Suprapubic skin (tissue), 4 donors: ENCODE data around the gene IBA57. TPM values are rescaled to one million over a fixed set of nuclear protein-coding genes. Genes with fewer than 3 reads are reported as not detected.

Experiments
- DNase-seq, 2 donors: peaks; one replicate each; pipeline ENCODE4 v3.0.0-alpha.2; 2019; ENCODE audit warnings: low spot score in 2 of 2
- H3K27ac ChIP-seq: fragments of 200-600 bp; sonication (generic); one replicate; pipeline ENCODE4 v1.5.1; 2019
- H3K27me3 ChIP-seq: fragments of 200-600 bp; sonication (generic); one replicate; pipeline ENCODE4 v1.5.1; 2019
- H3K36me3 ChIP-seq: fragments of 200-600 bp; sonication (generic); one replicate; pipeline ENCODE4 v1.5.1; 2019
- H3K4me1 ChIP-seq: fragments of 200-600 bp; sonication (generic); one replicate; pipeline ENCODE4 v1.5.1; 2019
- H3K4me3 ChIP-seq: fragments of 200-600 bp; sonication (generic); one replicate; pipeline ENCODE4 v1.5.1; 2019; ENCODE audit warnings: mild to moderate bottlenecking
- H3K9me3 ChIP-seq: fragments of 200-600 bp; sonication (generic); one replicate; pipeline ENCODE4 v1.5.1; 2019
- CTCF ChIP-seq, 2 donors: fragments of 200-600 bp in 1 of 2; fragments of 450-650 bp in 1 of 2; sonication (generic) in 1 of 2; IDR thresholded peaks; one replicate each; pipeline ENCODE4 v1.5.1; 2016 to 2019; ENCODE audit warnings: antibody characterized with exemption in 2 of 2, mild to moderate bottlenecking in 1 of 2, moderate library complexity in 1 of 2
- EP300 ChIP-seq: sonication (generic); formaldehyde crosslinking; IDR thresholded peaks from one replicate; pipeline ENCODE4 v1.6.1; 2017; ENCODE audit warnings: antibody characterized with exemption
- POLR2A ChIP-seq, 2 donors: fragments of 450-650 bp; IDR thresholded peaks; one replicate each; pipeline ENCODE4 v1.6.1; 2017; ENCODE audit warnings: antibody characterized with exemption in 2 of 2, mild to moderate bottlenecking in 2 of 2, moderate library complexity in 2 of 2
- POLR2AphosphoS5 ChIP-seq, 3 donors: sonication (generic); formaldehyde crosslinking; IDR thresholded peaks; one replicate each; pipeline ENCODE4 v1.6.1; 2017; ENCODE audit warnings: antibody characterized with exemption in 3 of 3
- WGBS: methylation state at CpG from one replicate; pipeline ENCODE4 v1.1.5; 2018; 5-methylcytosine and 5-hydroxymethylcytosine counted together
- total RNA-seq, 4 donors: library from RNA; depleted of rRNA; stranded (reverse); fragments of >200 nt; gene quantifications; one replicate each; pipeline ENCODE4 v1.1.0, GENCODE V29; 2016

The IBA57 gene
- total RNA-seq, 4 donors from 2014 or later, result 9.2 to 22.4 (median 12.4) TPM

GRCh38 chr1:228154670-228155571 lies 10.7 kb upstream of the IBA57 start:
- 49% methylated on average over 12 of the region's 20 CpGs for WGBS
- H3K27ac ChIP-seq, result peak overlapping the region; percentile 28

GRCh38 chr1:228155596-228156514 lies 9.7 kb upstream of the IBA57 start:
- H3K27ac ChIP-seq, result no peak overlapping the region
- WGBS, result 82% methylated on average over 15 of the region's 16 CpGs
- H3K4me1 ChIP-seq, result peaks cover 43% of the 10 kb centered on the region
- TF ChIP-seq EP300 (no peak), CTCF (IDR thresholded peaks at IDR 0.05) (no peak), POLR2A (IDR thresholded peaks at IDR 0.05) (no peak), POLR2AphosphoS5 (IDR thresholded peaks at IDR 0.05) (no peak)
- no peaks in the 10 kb centered on the region for H3K36me3 ChIP-seq
- H3K4me3 ChIP-seq, result no peak overlapping the region
- no peaks in the 10 kb centered on the region for H3K27me3 ChIP-seq
- DNase-seq, result peak in 1 of 2 donors; percentile 64
- H3K9me3 ChIP-seq, result no peaks in the 10 kb centered on the region

More at GRCh38 chr1:228154670-228155571, 10.7 kb upstream of the IBA57 start:
- Histone ChIP-seq H3K9me3 (no peaks in the 10 kb centered on the region), H3K36me3 (no peaks in the 10 kb centered on the region), H3K4me3 (no peak overlapping the region), H3K27me3 (no peaks in the 10 kb centered on the region), H3K4me1 (peaks cover 43% of the 10 kb centered on the region)
- DNase-seq, result peak in 1 of 2 donors; percentile 61
- no peak for TF ChIP-seq POLR2A (IDR thresholded peaks at IDR 0.05)
- no peak for TF ChIP-seq EP300

GRCh38 chr1:228156515-228156881 lies 9.1 kb upstream of the IBA57 start:
- Histone ChIP-seq H3K9me3 (no peaks in the 10 kb centered on the region), H3K36me3 (no peaks in the 10 kb centered on the region), H3K27ac (no peak overlapping the region), H3K4me3 (no peak overlapping the region), H3K27me3 (no peaks in the 10 kb centered on the region), H3K4me1 (peaks cover 41% of the 10 kb centered on the region)
- WGBS, result 100% methylated on average over 1 of the region's 9 CpGs
- TF ChIP-seq POLR2A (IDR thresholded peaks at IDR 0.05) (no peak), POLR2AphosphoS5 (IDR thresholded peaks at IDR 0.05) (no peak), EP300 (no peak), CTCF (IDR thresholded peaks at IDR 0.05) (no peak)
- DNase-seq, result peak in 1 of 2 donors; percentile 56

GRCh38 chr1:228156941-228157728 lies 8.5 kb upstream of the IBA57 start:
- peak in 1 of 2 donors; percentile 61 for DNase-seq
- H3K27ac ChIP-seq, result no peak overlapping the region
- no peak overlapping the region for H3K4me3 ChIP-seq
- H3K36me3 ChIP-seq, result no peaks in the 10 kb centered on the region
- 83% methylated on average over 13 of the region's 24 CpGs for WGBS
- TF ChIP-seq POLR2AphosphoS5 (IDR thresholded peaks at IDR 0.05), result no peak
- no peak for TF ChIP-seq POLR2A (IDR thresholded peaks at IDR 0.05)
- TF ChIP-seq CTCF (IDR thresholded peaks at IDR 0.05), result no peak
- TF ChIP-seq EP300, result no peak
- peaks cover 45% of the 10 kb centered on the region for H3K4me1 ChIP-seq
- no peaks in the 10 kb centered on the region for H3K9me3 ChIP-seq
- no peaks in the 10 kb centered on the region for H3K27me3 ChIP-seq

GRCh38 chr1:228157729-228158126 lies 7.9 kb upstream of the IBA57 start:
- no peak overlapping the region for H3K4me3 ChIP-seq
- TF ChIP-seq EP300, result no peak
- no peak for TF ChIP-seq POLR2AphosphoS5 (IDR thresholded peaks at IDR 0.05)
- TF ChIP-seq CTCF (IDR thresholded peaks at IDR 0.05), result no peak
- no peak for TF ChIP-seq POLR2A (IDR thresholded peaks at IDR 0.05)
- H3K27ac ChIP-seq, result no peak overlapping the region

More at GRCh38 chr1:228157729-228158126, 7.9 kb upstream of the IBA57 start:
- no peaks in the 10 kb centered on the region for H3K36me3 ChIP-seq
- DNase-seq, result no peak
- H3K27me3 ChIP-seq, result no peaks in the 10 kb centered on the region
- no peaks in the 10 kb centered on the region for H3K9me3 ChIP-seq
- WGBS, result 66% methylated on average over 16 of the region's 43 CpGs
- peaks cover 51% of the 10 kb centered on the region for H3K4me1 ChIP-seq
